H1 (cell line): Measurements from ENCODE around the gene ADAMTS6. TPM values are rescaled to one million over a fixed set of nuclear protein-coding genes. Genes with fewer than 3 reads are reported as not detected.

Experiments
- HDAC6 ChIP-seq: IDR thresholded peaks from one replicate; pipeline ENCODE4 v1.7.1; 2012; ENCODE audit warnings: low read depth, mild to moderate bottlenecking, inconsistent platforms, low read length, moderate library complexity
- SRF ChIP-seq: IDR thresholded peaks from 2 replicates; pipeline ENCODE4 v1.6.1; 2011; ENCODE audit warnings: mild to moderate bottlenecking, low read depth, low read length, moderate library complexity
- polyA plus RNA-seq, 7 experiments: library from polyadenylated mRNA; depleted of rRNA in 3 of 7; stranded (reverse) in 5 of 7; unstranded in 2 of 7; fragments of >200 nt in 5 of 7; fragments of 200-250 nt in 2 of 7; gene quantifications; 1 replicate in 5 of 7; 2 replicates in 1 of 7; 4 replicates in 1 of 7; pipeline versions ENCODE4 v1.2.1 to v1.2.3, GENCODE V29; 2011 to 2013; ENCODE audit warnings: missing spikeins in 2 of 7, mixed read lengths in 2 of 7
- total RNA-seq: library from RNA; stranded (reverse); fragmentation: NEBNext Ultra II Directional; extraction: Animal tissue kit (Norgen Biotek cat#: 25700); gene quantifications from 2 replicates; pipeline ENCODE4 v1.2.1, GENCODE V29; 2021
- TF ChIP-seq, protein P1 (sequence below): IDR thresholded peaks from 2 replicates; pipeline ENCODE4 v1.6.1; 2011; ENCODE audit warnings: low read length, improper control_type of control experiment

Gene ADAMTS6
- total and polyA plus RNA-seq, 2 of the 8 experiments (the other 6 are each of a cell fraction or from before 2014, with no cell fraction given): 0.74 to 2.4 TPM

DNA sequence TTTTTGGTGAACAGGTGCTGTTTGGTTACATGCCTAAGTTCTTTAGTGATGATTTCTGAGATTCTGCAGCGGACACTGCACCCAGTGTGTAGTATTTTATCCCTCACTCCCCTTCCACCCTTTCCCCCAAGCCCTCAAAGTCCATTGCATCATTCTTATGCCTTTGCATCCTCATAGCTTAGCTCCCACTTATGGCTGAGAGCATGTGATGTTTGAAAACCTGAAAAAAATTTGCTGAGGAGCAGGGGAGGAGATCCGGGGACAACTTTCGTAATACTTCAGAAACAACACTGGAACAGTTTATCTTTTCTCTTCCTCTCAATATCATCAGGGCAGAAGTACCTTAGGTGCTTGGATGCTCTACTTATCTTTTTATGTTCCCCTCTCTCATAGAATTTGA is 226.4 kb downstream of the ADAMTS6 start (continued):
- no peak for TF ChIP-seq HDAC6
- TF ChIP-seq, protein P1, sequence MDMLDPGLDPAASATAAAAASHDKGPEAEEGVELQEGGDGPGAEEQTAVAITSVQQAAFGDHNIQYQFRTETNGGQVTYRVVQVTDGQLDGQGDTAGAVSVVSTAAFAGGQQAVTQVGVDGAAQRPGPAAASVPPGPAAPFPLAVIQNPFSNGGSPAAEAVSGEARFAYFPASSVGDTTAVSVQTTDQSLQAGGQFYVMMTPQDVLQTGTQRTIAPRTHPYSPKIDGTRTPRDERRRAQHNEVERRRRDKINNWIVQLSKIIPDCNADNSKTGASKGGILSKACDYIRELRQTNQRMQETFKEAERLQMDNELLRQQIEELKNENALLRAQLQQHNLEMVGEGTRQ: no peak
- TF ChIP-seq SRF: no peak
